ENCODE results near the gene MAP3K15.
A peak's percentile ranks its signal among the peaks of the same experiment; 100 is the strongest.

The MAP3K15 gene

GRCh38 chrX:19343535-19344408 lies 171.5 kb downstream of the MAP3K15 start, which contains the start of gene PDHA1:
PDHA1 (plus strand) TSS chrX:19343927; CDS start chrX:19344038, 111 bp downstream.
- peak; percentile 95 for DNase-seq (ENCODE audit: low spot score)

GRCh38 chrX:19343085-19343534 lies 172.2 kb downstream of the MAP3K15 start:
- DNase-seq (ENCODE audit: low spot score) = no peak

- DNase-seq (ENCODE audit: low spot score) = no peak
These were observed 172.9 kb downstream of the MAP3K15 start for GRCh38 chrX:19342331-19342906.

GRCh38 chrX:19334945-19335626 lies 180.2 kb downstream of the MAP3K15 start:
- no peak for DNase-seq (ENCODE audit: low spot score)

- peak; percentile 6 for DNase-seq (ENCODE audit: low spot score)
These were observed 182.3 kb downstream of the MAP3K15 start for GRCh38 chrX:19332983-19333382.

- no peak for DNase-seq (ENCODE audit: low spot score)
These were observed 183.5 kb downstream of the MAP3K15 start for GRCh38 chrX:19331831-19332230.

- no peak for DNase-seq (ENCODE audit: low spot score)
These were observed 188.7 kb downstream of the MAP3K15 start for GRCh38 chrX:19326567-19326966.

Measured in GM03348 (cell line).